OCI-M2 (cell line): ENCODE data around the gene TMOD4.
"Not testable (repeated sequence)": the region's sequence is repeated elsewhere in the genome, so short reads cannot be mapped to it uniquely, and the experiment has no call there.

Experiments used
- DNase-seq: peaks from one replicate; lab custom pipeline; 2025; ENCODE audit not compliant: unreplicated experiment; lab: John Stamatoyannopoulos, UW

Gene TMOD4

GRCh38 chr1:151175863-151176262, at the start of gene TMOD4:
Gene TMOD4, minus strand, starts transcription at chr1:151175981. Its CDS starts 1,106 bp downstream, at chr1:151174875.
- no peak for DNase-seq

GRCh38 chr1:151222130-151222529, 46.3 kb upstream of the TMOD4 start:
- no peak for DNase-seq

GRCh38 chr1:151221616-151222015, 45.8 kb upstream of the TMOD4 start:
- no peak for DNase-seq

GRCh38 chr1:151213560-151213959, 37.8 kb upstream of the TMOD4 start:
- DNase-seq: no peak

GRCh38 chr1:151211972-151212705, 36.4 kb upstream of the TMOD4 start:
- no peak for DNase-seq

DNA sequence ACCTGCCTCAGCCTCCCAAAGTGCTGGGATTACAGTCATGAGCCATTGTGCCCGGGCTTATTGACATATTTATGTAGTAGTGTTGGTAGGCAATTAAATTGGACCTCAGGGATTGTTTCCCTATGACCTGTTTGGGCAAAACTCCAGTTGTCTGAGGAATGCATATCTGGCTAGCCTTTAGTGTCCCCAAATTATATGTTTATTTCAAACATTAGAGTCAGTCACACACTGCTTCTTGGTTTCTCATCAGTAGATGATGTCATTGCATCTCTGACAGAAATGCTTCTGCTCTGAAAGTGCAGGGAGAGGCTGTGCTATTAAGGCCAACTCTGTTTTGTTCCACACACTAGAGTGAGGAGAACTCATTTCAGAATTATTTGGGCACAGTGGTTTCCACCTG, 35.0 kb upstream of the TMOD4 start:
- no peak for DNase-seq

DNA sequence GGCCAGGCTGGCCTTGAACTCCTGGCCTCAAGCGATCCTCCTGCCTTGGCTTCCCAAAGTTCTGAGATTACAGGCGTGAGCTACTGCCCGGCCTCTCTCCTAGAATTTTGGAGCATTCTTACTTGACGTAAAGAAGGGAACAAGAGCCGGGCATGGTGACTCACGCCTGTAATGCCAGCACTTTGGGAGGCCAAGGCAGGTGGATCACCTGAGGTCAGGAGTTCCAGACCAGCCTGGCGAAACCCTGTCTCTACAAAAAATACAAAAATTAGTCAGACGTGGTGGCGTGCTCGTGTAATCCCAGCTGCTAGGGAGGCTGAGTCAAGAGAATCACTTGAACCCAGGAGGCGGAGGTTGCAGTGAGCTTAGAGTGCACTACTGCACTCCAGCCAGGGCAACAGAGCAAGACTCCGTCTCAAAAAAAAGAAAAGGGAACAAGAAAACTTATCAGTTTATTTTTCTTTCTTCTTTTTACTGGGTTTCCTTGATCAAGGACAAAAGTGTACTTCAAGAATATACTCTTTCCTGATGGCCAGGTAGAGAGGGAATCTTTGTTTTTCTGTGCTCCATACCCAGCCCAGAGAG, 29.7 kb upstream of the TMOD4 start:
- not testable (repeated sequence) for DNase-seq

DNA sequence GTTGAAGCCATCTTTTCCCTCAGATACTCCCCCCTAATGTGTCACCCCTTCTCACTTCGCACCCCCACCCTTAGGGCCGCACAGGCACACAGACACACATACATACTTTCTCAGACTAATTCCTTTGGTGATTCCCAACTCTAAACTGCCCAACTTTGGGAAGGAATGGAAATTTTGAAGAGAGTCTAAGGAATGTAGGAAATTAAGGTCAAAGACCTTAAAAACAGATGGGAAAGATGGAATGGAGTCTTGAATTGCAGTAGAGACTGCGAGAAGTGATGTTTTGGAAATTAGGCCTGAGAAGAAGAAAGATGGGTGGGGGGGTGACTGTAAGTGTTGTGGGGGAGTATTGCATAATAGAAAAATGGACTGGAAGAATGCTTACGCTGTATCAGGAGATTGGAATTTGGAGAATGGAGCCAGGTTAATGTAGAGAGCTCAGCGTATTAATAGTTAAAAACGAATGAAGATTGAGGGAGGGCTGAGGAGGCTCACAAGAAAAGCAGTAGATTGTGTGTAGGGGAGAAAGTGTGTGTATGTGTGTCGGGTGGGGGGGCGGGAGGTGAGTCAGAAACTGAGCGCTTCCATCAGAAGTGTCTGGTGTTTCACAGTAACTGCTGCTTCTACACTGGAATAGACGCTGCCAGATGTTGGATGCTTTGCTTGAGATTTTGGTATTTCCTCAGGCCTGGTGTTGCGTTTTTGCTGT, 24.2 kb upstream of the TMOD4 start:
- no peak for DNase-seq

DNA sequence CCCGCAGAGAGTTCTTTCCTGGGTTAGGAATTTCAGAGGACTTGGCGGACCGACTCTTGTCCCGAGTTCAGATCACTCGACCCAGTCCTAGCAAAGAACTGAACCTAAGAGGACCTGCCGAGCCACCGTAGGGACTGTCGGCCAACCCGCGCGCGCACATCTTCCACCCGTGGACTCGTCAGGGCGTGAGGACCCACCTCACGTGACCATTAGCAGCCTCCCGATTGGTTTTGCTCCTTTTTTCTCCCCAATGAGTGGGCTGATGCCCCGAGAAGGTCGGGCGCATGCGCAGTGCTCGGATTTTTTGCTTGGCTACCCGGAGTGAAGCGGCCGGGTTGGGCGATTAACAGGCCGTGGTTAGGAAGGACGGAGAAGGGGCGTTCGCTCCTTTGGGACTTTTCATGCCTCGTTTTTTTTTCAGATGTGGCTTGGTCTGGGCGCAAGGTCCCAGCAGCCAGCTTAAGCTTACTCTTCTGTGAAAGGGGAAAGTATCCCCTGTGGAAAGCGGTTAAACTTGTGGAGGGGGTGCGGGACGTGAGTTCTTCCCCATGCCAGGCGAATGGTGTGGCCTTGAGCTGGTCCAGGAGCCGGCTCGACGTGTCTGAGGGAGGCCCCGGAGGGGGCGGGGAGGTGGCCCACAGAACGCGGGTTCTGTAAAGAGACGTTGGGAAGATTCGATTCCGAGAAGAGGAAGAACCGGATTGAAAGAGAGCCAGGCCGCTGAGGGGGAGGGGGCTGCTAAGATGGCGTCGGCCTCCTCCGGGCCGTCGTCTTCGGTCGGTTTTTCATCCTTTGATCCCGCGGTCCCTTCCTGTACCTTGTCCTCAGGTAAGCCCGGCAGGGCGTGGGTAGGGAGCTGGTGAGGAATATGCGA, 22.7 kb upstream of the TMOD4 start, which contains the start of gene PIP5K1A:
Gene PIP5K1A (plus strand): TSS at position 299 of the 874 bp plus-strand sequence. CDS start 445 bp downstream, at position 744.
- DNase-seq: peak; percentile 89

DNA sequence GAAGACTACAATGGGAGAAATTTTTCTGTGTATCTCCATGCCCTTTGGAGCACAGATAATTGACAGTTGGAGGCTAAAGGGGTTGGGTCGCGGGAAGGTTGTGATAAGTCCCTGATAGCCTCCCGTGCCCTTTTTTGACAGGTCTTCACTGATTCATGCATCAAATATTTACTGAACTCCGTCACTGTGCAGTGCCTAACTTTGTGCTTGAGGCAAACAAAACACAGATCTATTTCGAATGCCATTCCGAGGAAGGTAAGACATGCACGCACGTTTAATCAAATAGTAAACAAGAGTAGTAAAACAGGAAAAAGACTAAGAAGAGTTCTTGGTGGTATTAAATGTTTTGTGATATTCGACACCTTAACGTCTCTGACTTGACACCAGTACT, 22.1 kb upstream of the TMOD4 start:
- no peak for DNase-seq

GRCh38 chr1:151196292-151196800, 20.6 kb upstream of the TMOD4 start:
- DNase-seq: no peak

DNA sequence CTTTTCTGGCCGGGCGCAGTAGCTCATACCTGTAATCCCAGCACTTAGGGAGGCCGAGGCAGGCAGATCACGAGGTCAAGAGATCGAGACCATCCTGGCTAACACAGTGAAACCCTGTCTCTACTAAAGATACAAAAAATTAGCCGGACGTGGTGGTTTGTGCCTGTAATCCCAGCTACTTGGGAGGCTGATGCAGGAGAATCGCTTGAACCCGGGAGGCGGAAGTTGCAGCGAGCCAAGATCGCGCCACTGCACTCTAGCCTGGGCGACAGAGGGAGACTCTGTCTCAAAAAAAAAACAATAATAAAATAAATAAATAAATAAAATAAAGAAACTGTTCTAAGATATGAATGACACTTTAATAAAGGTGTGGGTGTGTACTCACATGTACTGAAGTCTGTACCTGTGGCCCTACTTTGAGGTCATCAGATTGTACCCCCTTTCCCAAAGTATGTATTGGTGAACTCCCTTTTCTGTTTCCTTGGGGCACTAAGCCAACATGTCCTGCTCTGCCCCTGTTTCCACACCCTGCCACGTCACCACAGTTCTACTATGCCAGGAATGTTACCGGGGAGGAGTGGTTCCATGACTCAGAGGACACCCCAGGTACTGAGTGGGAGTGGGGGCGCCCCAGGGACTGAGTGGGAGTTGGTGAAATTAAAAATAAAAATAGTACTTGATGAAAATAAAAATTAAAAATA, 19.3 kb upstream of the TMOD4 start:
- not testable (repeated sequence) for DNase-seq

- DNase-seq: no peak
Observed at GRCh38 chr1:151193856-151194255, 18.1 kb upstream of the TMOD4 start.

DNA sequence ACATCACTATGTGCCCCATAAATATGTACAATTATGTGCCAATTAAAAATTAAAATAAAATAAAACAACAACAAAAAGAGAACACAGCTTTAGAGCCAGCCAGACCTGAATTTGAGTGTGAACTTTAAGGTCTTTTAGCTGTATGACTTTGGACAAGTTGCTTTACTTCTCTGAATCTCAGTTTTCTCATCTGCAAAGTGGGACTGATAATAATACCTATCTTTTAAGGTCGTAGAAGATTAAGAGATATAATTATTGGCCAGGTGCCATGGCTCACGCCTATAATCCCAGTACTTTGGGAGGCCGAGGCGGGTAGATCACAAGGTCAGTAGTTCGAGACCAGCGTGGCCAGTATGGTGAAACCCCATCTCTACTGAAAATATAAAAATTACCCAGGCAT, 17.5 kb upstream of the TMOD4 start:
- DNase-seq: no peak

- DNase-seq: no peak
Observed at GRCh38 chr1:151192047-151192446, 16.3 kb upstream of the TMOD4 start.

DNA sequence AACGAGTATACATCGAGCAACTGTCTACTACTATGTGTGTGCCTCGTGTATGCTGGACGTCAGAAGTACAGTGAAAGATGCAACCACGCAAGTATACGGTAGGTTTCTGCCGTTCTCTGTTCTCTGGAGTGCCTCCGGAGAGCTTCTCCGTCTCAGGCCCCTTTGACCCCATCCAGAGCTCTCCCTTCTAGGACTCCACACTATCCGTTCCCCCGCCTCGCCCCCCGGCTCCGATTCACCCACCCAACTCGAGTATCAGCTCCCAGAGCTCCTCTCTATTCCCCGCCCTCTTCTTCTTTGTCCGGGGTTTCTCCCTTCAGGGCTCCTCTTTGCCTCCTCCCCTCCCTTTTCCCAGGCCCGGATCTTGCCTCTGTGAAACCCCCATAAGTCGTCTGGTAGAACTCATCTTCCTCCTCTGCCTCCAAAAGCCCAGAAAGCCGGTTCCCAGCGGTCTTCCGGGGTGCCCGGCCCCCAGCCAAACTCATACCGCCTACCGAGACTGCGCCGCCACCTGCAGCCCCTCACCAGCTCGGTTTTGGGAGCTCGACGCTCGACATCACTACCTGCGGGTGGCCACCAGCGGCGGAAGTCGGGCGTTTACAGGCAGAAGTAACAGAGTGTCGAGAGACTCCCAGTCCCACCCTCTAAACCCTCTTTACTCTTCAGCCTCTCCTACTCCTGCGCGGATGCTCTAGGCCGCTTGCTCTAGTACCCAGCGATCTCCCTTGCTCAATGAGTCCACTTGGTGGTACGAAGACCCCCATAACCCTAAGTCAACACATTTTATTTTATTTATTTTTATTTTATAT, 14.1 kb upstream of the TMOD4 start, which contains the start of gene VPS72:
Gene VPS72 (minus strand): TSS at position 561 of the 809 bp plus-strand sequence. CDS start 76 bp downstream, at position 485.
- DNase-seq: peak; percentile 52

DNA sequence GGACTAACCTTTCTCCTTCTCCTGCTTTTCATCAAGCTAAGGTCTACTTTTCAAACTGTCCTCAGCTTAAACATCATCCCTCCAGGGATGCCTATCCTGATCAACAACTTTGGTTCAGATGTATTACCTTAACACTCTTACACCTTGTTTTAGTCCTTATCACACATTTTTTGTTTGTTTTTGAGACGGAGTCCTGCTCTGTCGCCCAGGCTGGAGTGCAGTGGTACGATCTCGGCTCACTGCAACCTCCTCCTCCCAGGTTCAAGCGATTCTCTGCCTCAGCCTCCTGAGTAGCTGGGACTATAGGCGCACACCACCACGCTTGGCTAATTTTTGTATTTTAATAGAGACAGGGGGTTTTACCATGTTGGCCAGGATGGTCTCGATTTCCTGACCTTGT, 12.9 kb upstream of the TMOD4 start:
- DNase-seq: not testable (repeated sequence)

- DNase-seq: no peak
Observed at GRCh38 chr1:151187205-151187604, 11.4 kb upstream of the TMOD4 start.

- DNase-seq: no peak
Observed at GRCh38 chr1:151184211-151184610, 8.4 kb upstream of the TMOD4 start.
